Measurements from ENCODE around the gene CCL28.

- TF ChIP-seq CTCF (conservative IDR thresholded peaks at IDR 0.05; ENCODE audit: low read length) (peak; percentile 36), EZH2phosphoT487 (IDR thresholded peaks at IDR 0.05; ENCODE audit: borderline replicate concordance, low read depth, low read length) (no peak)
Measured at GRCh38 chr5:43437062-43437660, 25.0 kb upstream of the CCL28 start.
